Anterior cingulate cortex (tissue), 58 donors: Measurements from ENCODE around the gene CEP104.

Source experiments
- DNase-seq, 58 donors: peaks; one replicate each; lab custom pipeline; 2025; lab: John Stamatoyannopoulos, UW

Gene CEP104

GRCh38 chr1:3895279-3895950 is 38.4 kb upstream of the CEP104 start:
- DNase-seq = no peak

GRCh38 chr1:3894626-3895278 is 37.7 kb upstream of the CEP104 start:
- DNase-seq = no peak

DNA sequence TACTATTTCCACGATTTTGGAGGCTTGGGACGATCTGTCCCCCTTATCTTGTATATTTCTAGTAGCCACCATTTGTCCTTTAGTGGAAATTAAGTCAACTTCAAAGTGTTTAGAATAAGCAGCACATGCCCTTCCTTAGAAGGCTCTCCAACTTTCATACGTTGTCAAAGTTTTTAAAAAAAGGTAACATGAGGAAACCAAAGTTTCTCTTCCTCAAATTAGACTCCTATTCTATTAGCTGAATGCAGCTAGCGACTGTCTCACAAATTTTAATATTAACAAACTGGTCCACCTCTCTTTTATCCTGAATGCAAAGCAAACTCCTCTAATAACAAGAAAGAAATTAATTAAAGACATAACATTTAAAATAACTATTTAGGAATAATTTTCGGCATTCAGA is 36.2 kb upstream of the CEP104 start:
- no peak for DNase-seq

GRCh38 chr1:3892748-3893147 is 35.7 kb upstream of the CEP104 start:
- DNase-seq = peak in 34 of 58 donors; percentile 7 to 72 (median 36)

GRCh38 chr1:3891329-3891865 is 34.4 kb upstream of the CEP104 start:
- peak in 7 of 58 donors; percentile 23 to 62 (median 25) for DNase-seq

GRCh38 chr1:3890389-3891328 is 33.6 kb upstream of the CEP104 start:
- no peak for DNase-seq

GRCh38 chr1:3889936-3890335 is 32.9 kb upstream of the CEP104 start:
- no peak for DNase-seq

- no peak for DNase-seq
Measured at GRCh38 chr1:3888301-3888700, 31.3 kb upstream of the CEP104 start.

GRCh38 chr1:3886691-3887090 is 29.7 kb upstream of the CEP104 start:
- no peak for DNase-seq

- no peak for DNase-seq
Measured at GRCh38 chr1:3886106-3886670, 29.2 kb upstream of the CEP104 start.

DNA sequence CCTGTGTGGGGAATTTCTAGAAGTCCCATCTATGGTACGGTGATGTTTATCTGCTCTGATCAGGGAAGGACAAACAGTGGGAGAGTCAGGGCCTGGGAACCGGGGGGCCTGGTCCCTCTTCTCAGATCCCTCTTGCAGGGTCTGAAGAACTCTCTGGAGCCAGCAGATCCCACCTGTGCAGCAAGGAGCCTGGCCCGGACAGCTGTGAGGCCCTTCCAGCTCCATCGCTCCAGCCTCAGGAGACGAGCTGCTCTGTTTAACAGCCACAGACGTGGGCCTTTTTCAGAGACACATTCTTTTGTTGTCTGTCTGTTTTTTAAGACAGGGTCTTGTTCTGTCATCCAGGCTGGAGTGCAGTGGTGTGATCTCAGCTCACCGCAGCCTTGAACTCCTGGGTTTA is 28.6 kb upstream of the CEP104 start:
- DNase-seq = no peak

DNA sequence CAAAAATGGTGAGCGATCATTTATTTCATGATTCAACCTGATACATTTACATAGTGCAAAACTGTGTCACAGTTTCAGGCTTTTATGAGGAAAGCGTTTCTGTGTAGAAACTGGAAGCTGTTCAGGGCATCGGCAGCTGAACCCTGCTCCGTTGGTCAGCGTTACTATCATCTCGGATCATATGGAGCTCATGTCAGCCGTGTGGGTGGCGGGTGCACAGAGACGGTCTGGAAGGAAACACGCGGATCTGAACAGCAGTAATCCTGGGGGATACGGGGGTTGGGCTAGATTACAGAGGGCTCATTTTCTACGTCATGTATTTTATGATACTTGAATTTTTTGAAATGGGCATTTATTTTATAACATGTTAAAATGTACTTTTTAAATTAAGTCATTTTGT is 28.0 kb upstream of the CEP104 start:
- no peak for DNase-seq

GRCh38 chr1:3883194-3883925 is 26.3 kb upstream of the CEP104 start:
- no peak for DNase-seq

GRCh38 chr1:3881193-3881480 is 24.1 kb upstream of the CEP104 start:
- DNase-seq = no peak

GRCh38 chr1:3880429-3881192 is 23.6 kb upstream of the CEP104 start:
- DNase-seq = no peak

- no peak for DNase-seq
Measured at GRCh38 chr1:3879787-3880428, 22.9 kb upstream of the CEP104 start.

DNA sequence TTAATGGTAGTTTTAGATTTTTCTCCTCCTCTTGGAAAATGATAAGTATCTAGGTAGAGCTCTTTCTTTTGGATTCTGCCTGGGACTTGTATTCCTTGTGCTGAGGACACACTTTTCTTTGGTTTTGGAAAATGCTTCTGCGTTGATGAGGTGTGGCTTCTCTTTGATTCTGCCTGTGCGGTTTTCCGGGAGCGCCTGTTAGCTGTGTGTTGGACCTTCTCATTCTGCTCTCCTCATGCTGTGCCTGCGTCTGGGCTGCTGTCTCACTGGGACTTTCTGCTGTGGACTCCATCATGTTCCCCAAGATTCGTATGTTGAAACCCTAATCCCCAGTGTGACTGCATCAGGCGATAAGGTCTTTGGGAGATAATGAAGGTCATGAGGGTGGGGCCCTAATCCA is 22.1 kb upstream of the CEP104 start:
- DNase-seq = no peak

GRCh38 chr1:3876716-3877115 is 19.7 kb upstream of the CEP104 start:
- DNase-seq = no peak

DNA sequence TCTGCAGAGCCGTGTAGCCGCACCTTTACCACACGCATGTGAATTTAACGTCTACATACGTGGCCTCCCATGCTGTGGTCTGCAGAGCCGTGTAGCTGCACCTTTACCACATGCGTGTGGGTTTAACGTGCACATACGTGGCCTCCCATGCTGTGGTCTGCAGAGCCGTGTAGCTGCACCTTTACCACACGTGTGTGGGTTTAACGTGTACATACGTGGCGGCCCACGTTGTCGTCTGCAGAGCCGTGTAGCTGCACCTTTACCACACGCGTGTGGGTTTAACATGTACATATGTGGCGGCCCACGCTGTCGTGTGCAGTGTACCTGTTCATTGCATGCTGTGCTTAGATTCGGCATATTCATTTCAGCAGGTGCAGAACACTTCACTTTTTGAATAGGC is 17.7 kb upstream of the CEP104 start:
- DNase-seq = no peak
